Measurements from ENCODE around the gene DKK3.

DNA sequence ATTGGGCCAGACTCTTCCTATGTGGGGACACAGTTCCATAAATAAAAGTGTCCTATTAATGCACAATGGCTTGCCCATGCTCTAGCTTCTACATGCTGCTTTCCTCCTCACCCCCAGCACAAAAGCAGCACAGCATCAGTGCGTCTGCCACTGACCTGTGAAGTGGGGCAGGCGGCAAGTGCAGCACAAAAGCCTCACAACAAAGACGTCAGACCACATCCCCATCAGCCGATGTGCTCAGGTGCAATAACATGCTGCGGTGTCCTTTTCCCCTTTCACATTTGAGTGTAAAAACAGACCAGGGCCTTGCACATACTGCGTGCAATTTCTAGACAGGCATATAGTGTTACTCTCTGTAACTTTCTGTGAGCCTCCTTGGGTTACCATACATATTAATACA lies 12.8 kb downstream of the DKK3 start:
- TF ChIP-seq PAX5 (IDR thresholded peaks at IDR 0.05; ENCODE audit: insufficient read depth, low read length, severe bottlenecking) (no peak), POLR2A (IDR thresholded peaks at IDR 0.05; ENCODE audit: low read depth, low read length) (no peak), POLR2AphosphoS5 (IDR thresholded peaks at IDR 0.05; ENCODE audit: low read depth, low read length) (no peak), TAF1 (IDR thresholded peaks at IDR 0.05; ENCODE audit: low read depth, low read length) (no peak)
